Measurements from ENCODE around the gene CERS3.

GRCh38 chr15:100526027-100526481 is 2.7 kb downstream of the CERS3 start:
- TF ChIP-seq CTCF (IDR thresholded peaks at IDR 0.05) (no peak), POLR2A (IDR thresholded peaks at IDR 0.05) (no peak)

All from thyroid gland (tissue), 4 donors.